Stimulated activated CD4-positive, alpha-beta T cell treated with anti-CD3 and anti-CD28 coated beads, Interleukin-15, amount 100 ng/mL, for 24 hours (primary cell): ENCODE data around the gene SDR39U1.
A peak's percentile ranks its signal among the peaks of the same experiment; 100 is the strongest.

Source experiments
- DNase-seq: peaks from one replicate; pipeline ENCODE4 v3.0.0-alpha.2; 2020

The SDR39U1 gene

GRCh38 chr14:24408764-24409163 lies 33.8 kb downstream of the SDR39U1 start:
- DNase-seq = no peak

GRCh38 chr14:24407608-24408325 lies 34.8 kb downstream of the SDR39U1 start:
- DNase-seq = no peak

GRCh38 chr14:24406416-24406815 lies 36.2 kb downstream of the SDR39U1 start:
- DNase-seq = no peak

GRCh38 chr14:24404814-24405213 lies 37.8 kb downstream of the SDR39U1 start:
- DNase-seq = no peak

GRCh38 chr14:24403294-24403998 lies 39.1 kb downstream of the SDR39U1 start:
- no peak for DNase-seq

GRCh38 chr14:24401810-24402702 lies 40.5 kb downstream of the SDR39U1 start:
- no peak for DNase-seq

GRCh38 chr14:24399999-24400718 lies 42.4 kb downstream of the SDR39U1 start:
- no peak for DNase-seq

GRCh38 chr14:24399447-24399822 lies 43.1 kb downstream of the SDR39U1 start:
- no peak for DNase-seq

GRCh38 chr14:24398653-24399446 lies 43.7 kb downstream of the SDR39U1 start, which contains the start of gene NYNRIN:
NYNRIN (plus strand) TSS chr14:24399003; CDS start chr14:24399247, 244 bp downstream.
- DNase-seq = peak; percentile 39

- no peak for DNase-seq
These were observed 44.3 kb downstream of the SDR39U1 start for GRCh38 chr14:24398293-24398652.

GRCh38 chr14:24397639-24398292 lies 44.8 kb downstream of the SDR39U1 start:
- DNase-seq = no peak

- DNase-seq = no peak
These were observed 46.7 kb downstream of the SDR39U1 start for GRCh38 chr14:24395609-24396582.

GRCh38 chr14:24394275-24394674 lies 48.3 kb downstream of the SDR39U1 start:
- no peak for DNase-seq

- DNase-seq = no peak
These were observed 50.1 kb downstream of the SDR39U1 start for GRCh38 chr14:24392325-24393091.

GRCh38 chr14:24390701-24391468 lies 51.7 kb downstream of the SDR39U1 start:
- DNase-seq = no peak
